PFSK-1 (cell line): Measurements from ENCODE around the gene NID1.

Source experiments
- FOXP2 ChIP-seq: optimal IDR thresholded peaks from 2 replicates; pipeline ENCODE3; 2011; ENCODE audit warnings: borderline replicate concordance, control low read depth, inconsistent platforms; ENCODE audit not compliant: insufficient read depth; ENCODE audit errors: extremely low read length, extremely low read depth
- POLR2AphosphoS5 ChIP-seq: IDR thresholded peaks from 2 replicates; pipeline ENCODE4 v1.6.1; 2012; ENCODE audit warnings: low read depth, mild to moderate bottlenecking, control low read depth, low read length, moderate library complexity
- REST ChIP-seq, 2 experiments: IDR thresholded peaks; 2 replicates each; pipeline versions ENCODE4 v1.6.1 to v1.8.0; 2011 to 2012; ENCODE audit warnings: low read depth in 2 of 2, low read length in 2 of 2, control low read depth in 1 of 2, inconsistent platforms in 1 of 2, mild to moderate bottlenecking in 1 of 2, moderate library complexity in 1 of 2; ENCODE audit not compliant: insufficient read depth in 1 of 2
- SIN3A ChIP-seq: IDR thresholded peaks from 2 replicates; pipeline ENCODE4 v1.6.1; 2012; ENCODE audit warnings: mild to moderate bottlenecking, low read length, moderate library complexity, borderline replicate concordance; ENCODE audit not compliant: insufficient read depth
- TAF1 ChIP-seq: IDR thresholded peaks from 2 replicates; pipeline ENCODE4 v1.6.1; 2012; ENCODE audit warnings: low read length, control low read depth, borderline replicate concordance; ENCODE audit not compliant: insufficient read depth

NID1 gene

GRCh38 chr1:235940285-235940684 is 124.6 kb downstream of the NID1 start:
- TF ChIP-seq SIN3A, result no peak
- TF ChIP-seq POLR2AphosphoS5, result no peak
- TF ChIP-seq TAF1, result no peak
- no peak for TF ChIP-seq FOXP2

GRCh38 chr1:235939480-235939775 is 125.5 kb downstream of the NID1 start:
- TF ChIP-seq SIN3A (no peak), REST (IDR thresholded peaks at IDR 0.05; ENCODE audit: insufficient read depth in 1 of 2, low read depth in 2 of 2, low read length in 2 of 2) (no peak), FOXP2 (no peak), POLR2AphosphoS5 (no peak), TAF1 (no peak)

DNA sequence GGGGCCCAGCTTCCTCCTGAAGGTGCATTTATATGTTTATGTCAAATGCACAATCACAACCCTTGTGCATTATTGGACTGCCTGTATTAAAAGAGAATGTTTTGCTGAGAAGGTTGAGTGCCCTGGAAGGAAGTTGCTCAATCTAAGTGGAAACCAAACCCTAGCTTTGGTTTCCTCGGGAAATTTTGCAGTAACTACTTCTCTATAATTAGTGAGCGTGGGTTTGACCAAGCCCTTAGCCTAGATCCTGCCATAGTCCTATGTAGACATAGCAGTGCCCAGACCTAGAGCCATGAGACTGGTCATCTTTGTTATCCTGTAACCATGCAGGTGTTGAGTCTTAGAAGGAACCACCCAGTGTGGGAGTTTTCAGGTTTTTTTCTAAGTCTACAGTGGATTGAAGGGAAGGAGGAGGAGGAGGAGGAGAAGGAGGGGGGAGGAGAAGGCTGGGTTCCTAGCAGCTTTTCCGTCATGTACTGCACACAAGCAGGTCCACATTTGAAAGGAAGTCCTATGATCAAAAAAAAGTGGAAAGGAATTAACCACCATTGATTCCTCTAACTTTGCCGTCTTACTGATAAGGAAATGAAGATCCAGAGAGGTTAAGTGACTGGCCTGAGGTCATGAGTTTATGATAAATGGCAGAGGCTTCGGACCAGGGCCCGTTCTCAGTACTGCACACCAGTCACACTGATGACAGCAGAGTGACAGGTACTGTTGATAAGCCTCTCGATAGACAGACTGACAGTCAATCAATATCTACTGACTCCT is 126.0 kb downstream of the NID1 start:
- no peak for TF ChIP-seq POLR2AphosphoS5
- no peak for TF ChIP-seq FOXP2
- TF ChIP-seq REST (IDR thresholded peaks at IDR 0.05; ENCODE audit: insufficient read depth in 1 of 2, low read depth in 2 of 2, low read length in 2 of 2), result no peak
- TF ChIP-seq SIN3A, result no peak
- no peak for TF ChIP-seq TAF1

- no peak for TF ChIP-seq SIN3A
- no peak for TF ChIP-seq POLR2AphosphoS5
- TF ChIP-seq TAF1, result no peak
- no peak for TF ChIP-seq REST (IDR thresholded peaks at IDR 0.05; ENCODE audit: insufficient read depth in 1 of 2, low read depth in 2 of 2, low read length in 2 of 2)
- TF ChIP-seq FOXP2, result no peak
Measured at GRCh38 chr1:235937123-235937522, 127.8 kb downstream of the NID1 start.

- TF ChIP-seq SIN3A (no peak), POLR2AphosphoS5 (no peak), REST (IDR thresholded peaks at IDR 0.05; ENCODE audit: insufficient read depth in 1 of 2, low read depth in 2 of 2, low read length in 2 of 2) (no peak), FOXP2 (no peak), TAF1 (no peak)
Measured at GRCh38 chr1:235935235-235936225, 129.4 kb downstream of the NID1 start.
